Measurements from ENCODE around the gene NRG3. TPM values are rescaled to one million over a fixed set of nuclear protein-coding genes. Genes with fewer than 3 reads are reported as not detected.
"Not testable (repeated sequence)": the region's sequence is repeated elsewhere in the genome, so short reads cannot be mapped to it uniquely, and the experiment has no call there.

Gene NRG3
- total RNA-seq, 1 donor from 2014 or later = 2.6 TPM

DNA sequence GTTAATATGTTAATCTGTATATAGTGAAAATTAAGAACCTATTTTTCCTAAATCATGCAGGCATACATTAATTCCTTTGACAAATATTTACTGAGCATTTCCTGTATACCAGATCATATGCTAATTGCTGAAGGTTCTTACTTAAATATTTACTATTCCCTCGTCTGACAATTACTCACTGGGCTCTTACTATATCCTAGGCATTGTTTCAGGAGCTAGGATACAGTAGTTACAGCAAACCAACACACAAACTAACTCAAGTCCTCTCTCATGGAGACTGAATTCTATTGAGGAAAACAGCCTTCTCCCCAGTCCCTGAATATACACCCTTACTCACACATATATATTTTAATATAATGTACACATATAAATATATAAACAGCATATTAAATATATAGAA is 786.0 kb downstream of the NRG3 start:
- Histone ChIP-seq H3K4me3 (no peak overlapping the region), H3K4me1 (no peaks in the 10 kb centered on the region), H3K36me3 (no peaks in the 10 kb centered on the region), H3K27ac (no peak overlapping the region), H3K27me3 (ENCODE audit: low read depth) (no peaks in the 10 kb centered on the region), H3K9me3 (no peaks in the 10 kb centered on the region)
- no peak for ATAC-seq
- intact Hi-C loops (cut with DNase I) = no loop called here
- no peak for DNase-seq
- TF ChIP-seq, protein P1, sequence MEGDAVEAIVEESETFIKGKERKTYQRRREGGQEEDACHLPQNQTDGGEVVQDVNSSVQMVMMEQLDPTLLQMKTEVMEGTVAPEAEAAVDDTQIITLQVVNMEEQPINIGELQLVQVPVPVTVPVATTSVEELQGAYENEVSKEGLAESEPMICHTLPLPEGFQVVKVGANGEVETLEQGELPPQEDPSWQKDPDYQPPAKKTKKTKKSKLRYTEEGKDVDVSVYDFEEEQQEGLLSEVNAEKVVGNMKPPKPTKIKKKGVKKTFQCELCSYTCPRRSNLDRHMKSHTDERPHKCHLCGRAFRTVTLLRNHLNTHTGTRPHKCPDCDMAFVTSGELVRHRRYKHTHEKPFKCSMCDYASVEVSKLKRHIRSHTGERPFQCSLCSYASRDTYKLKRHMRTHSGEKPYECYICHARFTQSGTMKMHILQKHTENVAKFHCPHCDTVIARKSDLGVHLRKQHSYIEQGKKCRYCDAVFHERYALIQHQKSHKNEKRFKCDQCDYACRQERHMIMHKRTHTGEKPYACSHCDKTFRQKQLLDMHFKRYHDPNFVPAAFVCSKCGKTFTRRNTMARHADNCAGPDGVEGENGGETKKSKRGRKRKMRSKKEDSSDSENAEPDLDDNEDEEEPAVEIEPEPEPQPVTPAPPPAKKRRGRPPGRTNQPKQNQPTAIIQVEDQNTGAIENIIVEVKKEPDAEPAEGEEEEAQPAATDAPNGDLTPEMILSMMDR (IDR thresholded peaks at IDR 0.05) = no peak

DNA sequence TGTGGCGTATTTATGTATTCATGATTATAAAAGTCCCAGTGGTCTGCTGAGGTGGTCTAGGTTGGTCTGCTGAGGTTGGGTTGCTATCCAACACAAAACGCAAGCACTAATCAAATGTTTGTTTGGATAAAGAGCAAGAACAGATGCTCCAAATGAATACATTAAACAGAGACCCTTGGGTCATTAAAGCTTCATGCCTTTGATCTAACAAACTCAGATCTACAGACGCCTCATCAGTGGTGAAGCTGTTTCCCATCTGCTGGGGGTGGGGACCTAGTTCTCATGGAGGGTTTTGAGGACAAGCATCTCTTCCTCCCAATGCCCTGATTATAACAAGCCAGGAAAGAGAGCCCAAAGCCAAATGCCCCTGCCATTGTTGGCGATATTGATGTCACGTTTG is 786.7 kb downstream of the NRG3 start:
- no peaks in the 10 kb centered on the region for H3K36me3 ChIP-seq
- no peak overlapping the region for H3K4me3 ChIP-seq
- no peaks in the 10 kb centered on the region for H3K27me3 ChIP-seq (ENCODE audit: low read depth)
- DNase-seq (no peak), ATAC-seq (no peak)
- intact Hi-C loops (cut with DNase I) = no loop called here
- no peak overlapping the region for H3K27ac ChIP-seq
- TF ChIP-seq, protein P1 (IDR thresholded peaks at IDR 0.05) = no peak
- H3K4me1 ChIP-seq = no peaks in the 10 kb centered on the region
- no peaks in the 10 kb centered on the region for H3K9me3 ChIP-seq

DNA sequence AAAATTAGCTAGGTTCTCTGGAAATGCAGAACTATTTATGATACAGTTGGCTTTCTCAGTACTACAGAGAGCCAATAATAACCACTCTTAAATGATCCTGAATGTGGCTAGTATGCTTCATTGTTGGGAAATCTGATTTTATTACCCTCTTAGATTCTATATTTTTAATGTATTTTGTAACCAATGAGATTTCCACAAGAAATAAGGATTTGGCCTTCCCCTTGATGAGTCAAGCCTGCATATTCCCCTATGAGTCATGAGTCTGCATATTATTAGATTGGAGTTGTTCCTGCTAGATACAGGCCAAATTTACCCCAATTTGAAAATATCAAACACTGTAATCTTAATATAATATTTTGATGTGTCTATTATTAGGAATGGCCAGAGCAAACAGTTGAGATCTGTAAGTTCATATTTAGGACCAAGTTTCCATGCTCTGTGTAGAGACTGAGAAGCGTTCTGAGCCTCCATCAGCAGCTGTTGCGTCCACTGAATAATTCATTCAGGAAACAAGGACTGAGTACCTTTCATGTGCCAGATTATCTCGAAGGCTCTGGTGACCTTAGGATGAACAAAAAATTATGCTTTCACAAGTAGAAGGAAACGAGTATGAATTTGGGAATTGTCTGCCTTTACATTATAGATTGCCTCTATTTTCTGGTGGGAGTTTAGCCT is 793.4 kb downstream of the NRG3 start:
- H3K4me3 ChIP-seq = no peak overlapping the region
- H3K36me3 ChIP-seq = no peaks in the 10 kb centered on the region
- intact Hi-C loops (cut with DNase I) = no loop called here
- H3K27ac ChIP-seq = no peak overlapping the region
- ATAC-seq (no peak), DNase-seq (no peak)
- H3K9me3 ChIP-seq = no peaks in the 10 kb centered on the region
- H3K4me1 ChIP-seq = no peaks in the 10 kb centered on the region
- TF ChIP-seq, protein P1 (IDR thresholded peaks at IDR 0.05) = no peak
- H3K27me3 ChIP-seq (ENCODE audit: low read depth) = no peaks in the 10 kb centered on the region

DNA sequence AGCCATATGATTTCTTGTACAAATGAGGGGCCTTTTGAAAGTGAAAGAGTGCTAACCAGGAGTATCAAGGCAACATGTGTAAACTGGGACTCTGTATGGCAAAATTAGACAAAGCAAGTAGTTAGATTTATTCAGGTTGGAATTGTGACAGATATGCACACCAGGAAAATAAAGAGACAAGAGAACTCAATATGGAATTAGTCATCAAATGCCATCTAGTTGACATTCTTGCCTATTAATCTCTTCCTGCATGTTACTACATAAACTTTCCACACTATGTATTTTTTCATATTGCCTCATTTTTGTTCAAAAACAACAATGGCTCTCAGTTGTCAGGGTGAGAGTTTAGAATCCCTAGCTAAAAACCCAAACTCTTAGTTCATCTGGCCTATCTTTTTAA is 799.0 kb downstream of the NRG3 start:
- TF ChIP-seq, protein P1 (IDR thresholded peaks at IDR 0.05) = no peak
- H3K27me3 ChIP-seq (ENCODE audit: low read depth) = no peaks in the 10 kb centered on the region
- no peaks in the 10 kb centered on the region for H3K4me1 ChIP-seq
- no peaks in the 10 kb centered on the region for H3K36me3 ChIP-seq
- no peak overlapping the region for H3K27ac ChIP-seq
- intact Hi-C loops (cut with DNase I) = no loop called here
- H3K4me3 ChIP-seq = no peak overlapping the region
- DNase-seq (no peak), ATAC-seq (no peak)
- no peaks in the 10 kb centered on the region for H3K9me3 ChIP-seq

DNA sequence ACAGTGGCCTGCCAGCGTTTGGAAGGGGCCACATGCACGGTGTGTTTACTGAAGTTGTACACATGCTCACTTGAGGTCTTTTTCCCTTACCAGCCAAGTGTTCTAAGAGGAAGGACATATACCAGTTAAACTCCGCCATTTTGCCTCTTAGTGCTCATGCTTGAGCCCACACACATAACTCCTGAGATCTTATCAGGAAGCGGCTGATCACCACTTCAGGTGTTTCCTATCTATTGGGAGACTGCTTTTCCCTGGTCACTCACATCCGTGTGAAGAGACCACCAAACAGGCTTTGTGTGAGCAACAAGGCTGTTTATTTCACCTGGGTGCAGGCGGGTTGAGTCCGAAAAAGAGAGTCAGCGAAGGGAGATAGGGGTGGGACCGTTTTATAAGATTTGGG is 802.9 kb downstream of the NRG3 start:
- DNase-seq; H3K27me3 ChIP-seq (ENCODE audit: low read depth); H3K36me3 ChIP-seq; H3K9me3 ChIP-seq; ATAC-seq; H3K27ac ChIP-seq; H3K4me1 ChIP-seq; H3K4me3 ChIP-seq; intact Hi-C loops (cut with DNase I): not testable (repeated sequence)

DNA sequence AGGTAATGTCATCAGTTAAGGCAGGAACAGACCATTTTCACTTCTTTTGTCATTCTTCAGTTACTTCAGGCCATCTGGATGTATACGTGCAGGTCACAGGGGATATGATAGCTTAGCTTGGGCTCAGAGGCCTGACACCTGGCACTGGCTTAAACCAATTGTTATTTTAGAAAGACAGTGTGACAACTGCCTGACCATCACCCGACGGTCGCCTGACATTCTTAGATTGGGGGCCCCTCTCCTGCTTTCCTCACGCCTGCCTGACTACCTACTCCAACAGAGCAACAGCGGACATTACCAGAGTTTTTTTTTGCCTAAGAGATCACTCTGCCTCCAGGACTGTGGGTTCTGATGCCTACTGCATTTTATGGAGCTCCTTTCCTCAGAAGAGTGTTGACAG is 803.5 kb downstream of the NRG3 start:
- H3K36me3 ChIP-seq = not testable (repeated sequence)

More for the DNA sequence above, 803.5 kb downstream of the NRG3 start:
- H3K4me3 ChIP-seq; intact Hi-C loops (cut with DNase I); DNase-seq; H3K27ac ChIP-seq; H3K27me3 ChIP-seq (ENCODE audit: low read depth); H3K9me3 ChIP-seq; H3K4me1 ChIP-seq; ATAC-seq: not testable (repeated sequence)
